Activated CD8-positive, alpha-beta memory T cell treated with anti-CD3 and anti-CD28 coated beads for 36 hours (primary cell): Measurements from ENCODE around the gene CD1D. TPM values are rescaled to one million over a fixed set of nuclear protein-coding genes. Genes with fewer than 3 reads are reported as not detected.
"Not testable (repeated sequence)": the region's sequence is repeated elsewhere in the genome, so short reads cannot be mapped to it uniquely, and the experiment has no call there.

Experiments
- CTCF ChIA-PET: fragments of 350-600 bp; sonication (Branson Sonifier 250); formaldehyde crosslinking; loops from one replicate; lab custom pipeline; 2021; ENCODE audit warnings: antibody characterized with exemption; lab: Charles Lee
- POLR2A ChIA-PET: fragments of 350-600 bp; sonication (Branson Sonifier 250); formaldehyde crosslinking; loops from one replicate; lab custom pipeline; 2021; ENCODE audit warnings: antibody characterized with exemption; lab: Charles Lee
- total RNA-seq, 2 experiments: library from RNA; stranded (reverse); gene quantifications; one replicate each; pipeline ENCODE4 v1.2.3, GENCODE V29; 2021

Gene CD1D
- total RNA-seq, 2 experiments from 2014 or later, result not detected

DNA sequence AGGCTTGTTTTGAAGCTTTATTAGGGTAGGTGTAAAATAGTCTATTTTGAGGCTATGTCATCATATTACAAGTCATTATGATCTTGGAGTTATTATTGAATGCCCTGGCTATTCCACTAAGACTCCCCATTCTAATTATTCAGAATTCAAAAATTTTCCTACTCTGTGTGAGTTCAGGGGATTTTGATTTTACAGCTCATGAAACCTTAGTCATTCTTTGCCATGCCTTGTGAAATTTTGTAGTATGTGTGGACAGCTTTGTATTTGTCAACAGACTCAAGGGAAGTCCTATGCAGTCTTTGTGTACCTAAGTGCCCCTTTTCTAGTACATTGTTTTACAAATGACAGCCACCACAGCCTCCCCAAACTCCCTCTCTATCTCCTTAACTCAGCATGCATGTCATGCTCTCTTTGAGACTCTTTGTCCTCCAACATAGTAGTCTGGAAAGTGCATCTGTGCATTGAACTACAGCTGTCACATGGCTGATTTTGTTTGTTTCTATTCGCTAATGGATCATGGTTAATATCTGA lies 28.0 kb downstream of the CD1D start:
- CTCF ChIA-PET, result no interaction called here
- POLR2A ChIA-PET, result no interaction called here

DNA sequence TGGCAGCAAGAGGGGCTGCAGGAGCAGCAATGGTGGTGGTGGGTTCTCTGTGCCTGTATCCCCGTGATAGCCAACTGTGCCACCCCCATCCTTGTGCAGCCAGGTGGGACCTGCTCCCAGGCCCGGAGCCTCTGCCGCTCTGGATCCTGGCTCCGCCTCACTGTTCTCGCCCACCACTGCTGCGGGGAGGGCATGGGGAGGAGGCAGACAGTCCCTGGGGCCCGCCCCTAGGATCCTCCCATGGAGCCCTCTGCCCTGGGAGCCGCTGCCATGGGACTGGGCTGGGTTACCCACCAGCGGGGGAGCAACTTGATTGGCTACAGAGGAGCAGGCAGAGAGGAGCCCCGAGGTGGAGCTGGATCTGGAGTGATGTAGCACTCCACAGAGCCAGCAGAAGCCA lies 31.6 kb downstream of the CD1D start:
- ChIA-PET CTCF (no interaction called here), POLR2A (no interaction called here)

GRCh38 chr1:158223445-158223844 lies 42.8 kb downstream of the CD1D start:
- POLR2A ChIA-PET, CTCF ChIA-PET: not testable (repeated sequence)

GRCh38 chr1:158227904-158228623 lies 47.4 kb downstream of the CD1D start:
- CTCF ChIA-PET, result no interaction called here
- POLR2A ChIA-PET, result no interaction called here

Other genes with a start within 250 kb of the CD1D start
- under 1 TPM; 0.08 TPM for gene KIRREL1, start 187.2 kb upstream of the CD1D start, total RNA-seq
- under 1 TPM; 0.34 to 0.36 TPM for gene CD1A, start 73.5 kb downstream of the CD1D start, total RNA-seq
- 1 to 10 TPM in 1 of 2 experiments, under 1 TPM in 1; 0.78 to 1.3 TPM for gene CD1C, start 109.0 kb downstream of the CD1D start, total RNA-seq
- gene CD1B, start 150.6 kb downstream of the CD1D start, total RNA-seq, result not detected
- not detected for gene CD1E, start 173.0 kb downstream of the CD1D start, total RNA-seq
- not detected for gene OR10T2, start 218.6 kb downstream of the CD1D start, total RNA-seq
- gene OR10K2, start 245.3 kb downstream of the CD1D start, total RNA-seq, result not detected